ENCODE data around the gene CDK18. TPM values are rescaled to one million over a fixed set of nuclear protein-coding genes. Genes with fewer than 3 reads are reported as not detected.

Gene CDK18
- 0.39 TPM for polyA plus RNA-seq (2012; ENCODE audit: insufficient read length, low read depth)

GRCh38 chr1:205504311-205505075 is at the start of gene CDK18:
Gene CDK18, plus strand, starts transcription at chr1:205504669. Its CDS starts 18,499 bp downstream, at chr1:205523168.
- TF ChIP-seq REST (IDR thresholded peaks at IDR 0.05; ENCODE audit: insufficient read depth in 1 of 2, low read depth in 2 of 2, low read length in 2 of 2) (no peak), TAF1 (IDR thresholded peaks at IDR 0.05; ENCODE audit: borderline replicate concordance, insufficient read depth, low read length) (no peak), POLR2AphosphoS5 (IDR thresholded peaks at IDR 0.05; ENCODE audit: low read depth, low read length) (no peak), SIN3A (IDR thresholded peaks at IDR 0.05; ENCODE audit: borderline replicate concordance, insufficient read depth, low read length) (no peak), FOXP2 (optimal IDR thresholded peaks at IDR 0.05; ENCODE audit: borderline replicate concordance, extremely low read depth, extremely low read length, insufficient read depth) (no peak)

GRCh38 chr1:205454903-205455335 is 49.5 kb upstream of the CDK18 start:
- no peak for TF ChIP-seq REST (IDR thresholded peaks at IDR 0.05; ENCODE audit: insufficient read depth in 1 of 2, low read depth in 2 of 2, low read length in 2 of 2)
- TF ChIP-seq POLR2AphosphoS5 (IDR thresholded peaks at IDR 0.05; ENCODE audit: low read depth, low read length): no peak
- TF ChIP-seq FOXP2 (optimal IDR thresholded peaks at IDR 0.05; ENCODE audit: borderline replicate concordance, extremely low read depth, extremely low read length, insufficient read depth): no peak
- no peak for TF ChIP-seq SIN3A (IDR thresholded peaks at IDR 0.05; ENCODE audit: borderline replicate concordance, insufficient read depth, low read length)
- TF ChIP-seq TAF1 (IDR thresholded peaks at IDR 0.05; ENCODE audit: borderline replicate concordance, insufficient read depth, low read length): no peak

- TF ChIP-seq FOXP2 (optimal IDR thresholded peaks at IDR 0.05; ENCODE audit: borderline replicate concordance, extremely low read depth, extremely low read length, insufficient read depth): no peak
- TF ChIP-seq TAF1 (IDR thresholded peaks at IDR 0.05; ENCODE audit: borderline replicate concordance, insufficient read depth, low read length): no peak
- no peak for TF ChIP-seq REST (IDR thresholded peaks at IDR 0.05; ENCODE audit: insufficient read depth in 1 of 2, low read depth in 2 of 2, low read length in 2 of 2)
- TF ChIP-seq SIN3A (IDR thresholded peaks at IDR 0.05; ENCODE audit: borderline replicate concordance, insufficient read depth, low read length): no peak
These were observed 48.7 kb upstream of the CDK18 start, which contains the start of gene BLACAT1 for GRCh38 chr1:205455581-205456382. Gene BLACAT1, minus strand, starts transcription at chr1:205456045.

GRCh38 chr1:205456383-205456867 is 48.0 kb upstream of the CDK18 start:
- TF ChIP-seq SIN3A (IDR thresholded peaks at IDR 0.05; ENCODE audit: borderline replicate concordance, insufficient read depth, low read length): no peak
- no peak for TF ChIP-seq TAF1 (IDR thresholded peaks at IDR 0.05; ENCODE audit: borderline replicate concordance, insufficient read depth, low read length)
- TF ChIP-seq POLR2AphosphoS5 (IDR thresholded peaks at IDR 0.05; ENCODE audit: low read depth, low read length): no peak
- no peak for TF ChIP-seq FOXP2 (optimal IDR thresholded peaks at IDR 0.05; ENCODE audit: borderline replicate concordance, extremely low read depth, extremely low read length, insufficient read depth)
- TF ChIP-seq REST (IDR thresholded peaks at IDR 0.05; ENCODE audit: insufficient read depth in 1 of 2, low read depth in 2 of 2, low read length in 2 of 2): no peak

Measured in PFSK-1 (cell line).